Nephron (organoid): ENCODE data around the gene BCL11B.
A peak's percentile ranks its signal among the peaks of the same experiment; 100 is the strongest.

Source experiments
- H3K27ac Mint-ChIP-seq, 3 experiments: 2 replicates each; pipeline ENCODE4 v1.8.0; 2020; ENCODE audit warnings: mixed read lengths in 3 of 3, mild to moderate bottlenecking in 2 of 3, moderate library complexity in 1 of 3
- H3K27me3 Mint-ChIP-seq: 2 replicates; pipeline ENCODE4 v1.8.0; 2021; ENCODE audit warnings: low read depth, mild to moderate bottlenecking, moderate library complexity, mixed read lengths
- H3K36me3 Mint-ChIP-seq: 2 replicates; pipeline ENCODE4 v1.8.0; 2020; ENCODE audit warnings: low read depth, mixed read lengths
- H3K4me1 Mint-ChIP-seq: 2 replicates; pipeline ENCODE4 v1.8.0; 2020; ENCODE audit warnings: mixed read lengths
- H3K4me3 Mint-ChIP-seq, 3 experiments: 2 replicates each; pipeline ENCODE4 v1.8.0; 2020; ENCODE audit warnings: mild to moderate bottlenecking in 3 of 3, mixed read lengths in 3 of 3, moderate library complexity in 2 of 3
- H3K9me3 Mint-ChIP-seq: 2 replicates; pipeline ENCODE4 v1.8.0; 2020; ENCODE audit warnings: mixed read lengths
- CTCF ChIP-seq, 3 experiments: fragments of 200-600 bp; sonication (generic); IDR thresholded peaks; one replicate each; pipeline ENCODE4 v1.5.0; 2021; ENCODE audit warnings: antibody characterized with exemption in 3 of 3; ENCODE audit not compliant: unreplicated experiment in 3 of 3

Gene BCL11B

DNA sequence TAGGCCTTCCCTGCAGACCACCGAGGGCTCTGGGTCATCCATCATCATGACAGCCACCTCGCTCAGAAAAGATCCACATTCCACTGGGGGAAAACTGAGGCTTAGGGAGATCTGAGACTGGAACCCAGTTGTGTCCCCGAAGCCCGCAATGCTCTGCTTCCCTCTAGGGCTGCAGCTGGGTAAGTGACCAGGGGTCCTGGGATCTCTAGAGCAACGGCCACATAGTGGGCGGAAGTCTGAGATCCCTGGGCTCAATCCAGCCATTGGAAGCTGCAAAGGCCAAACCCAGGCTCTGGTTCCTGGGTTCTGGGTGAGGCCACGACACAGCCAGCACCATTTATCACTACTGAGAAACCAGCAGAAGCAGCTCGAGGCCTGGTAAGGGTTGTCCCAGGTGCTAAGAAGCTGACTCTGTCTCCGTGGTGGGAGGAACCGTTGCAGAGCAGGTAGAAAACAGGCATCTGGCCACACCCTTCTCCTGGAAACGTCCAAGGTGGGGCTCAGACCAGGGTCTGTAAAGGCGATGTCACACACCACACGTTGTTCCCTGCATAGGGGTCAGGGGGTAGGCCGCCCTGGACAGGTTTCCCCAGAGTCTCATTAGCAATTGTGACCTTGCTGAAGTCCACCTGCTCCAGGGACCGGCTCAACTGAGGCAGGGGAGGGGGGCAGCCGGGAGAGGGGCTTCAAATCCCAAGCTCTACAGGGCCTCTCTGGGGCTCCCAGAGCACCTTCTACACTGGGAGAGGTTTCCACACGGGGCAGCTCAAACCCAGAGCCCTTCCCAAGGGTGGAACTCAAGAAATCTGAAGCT, 38.6 kb downstream of the BCL11B start:
- peak overlapping the region in 2 of 3 experiments; percentile 39 to 41 for H3K4me3 Mint-ChIP-seq
- H3K9me3 Mint-ChIP-seq, result no peaks in the 10 kb centered on the region
- no peak for TF ChIP-seq CTCF (IDR thresholded peaks at IDR 0.05; ENCODE audit: unreplicated experiment in 3 of 3)
- peak overlapping the region in 1 of 3 experiments; percentile 41 for H3K27ac Mint-ChIP-seq
- peaks cover 49% of the 10 kb centered on the region for H3K27me3 Mint-ChIP-seq
- peaks cover 56% of the 10 kb centered on the region for H3K4me1 Mint-ChIP-seq
- no peaks in the 10 kb centered on the region for H3K36me3 Mint-ChIP-seq

DNA sequence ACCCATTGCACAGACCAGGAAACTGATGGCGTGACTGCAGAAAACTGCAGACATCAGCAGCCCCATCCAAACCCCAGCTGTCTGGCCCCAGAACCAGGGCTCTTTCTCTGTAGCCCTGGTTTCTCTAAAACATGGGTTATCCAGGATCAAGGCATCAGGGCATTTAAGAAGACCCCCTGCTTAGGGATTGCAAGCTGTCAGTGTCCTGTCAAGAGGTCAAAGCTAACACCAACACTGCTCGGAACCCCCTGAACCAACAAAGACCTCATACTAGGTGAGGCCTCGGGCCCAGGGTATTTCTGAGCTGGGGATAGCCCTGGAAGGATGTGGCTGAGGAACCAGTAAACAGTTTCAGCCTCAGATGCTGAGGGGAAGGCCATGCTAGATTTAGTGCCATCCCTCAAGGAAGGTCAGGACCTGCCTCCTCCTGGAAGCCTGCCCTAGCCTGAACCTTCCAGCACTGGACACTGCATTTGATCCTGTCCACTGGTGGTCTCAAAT, 39.2 kb downstream of the BCL11B start:
- peaks cover 49% of the 10 kb centered on the region for H3K27me3 Mint-ChIP-seq
- H3K4me3 Mint-ChIP-seq, result no peak overlapping the region
- no peaks in the 10 kb centered on the region for H3K36me3 Mint-ChIP-seq
- H3K27ac Mint-ChIP-seq, result peak overlapping the region in 1 of 3 experiments; percentile 41
- no peaks in the 10 kb centered on the region for H3K9me3 Mint-ChIP-seq
- peaks cover 58% of the 10 kb centered on the region for H3K4me1 Mint-ChIP-seq
- TF ChIP-seq CTCF (IDR thresholded peaks at IDR 0.05; ENCODE audit: unreplicated experiment in 3 of 3), result no peak

- peaks cover 51% of the 10 kb centered on the region for H3K27me3 Mint-ChIP-seq
- TF ChIP-seq CTCF (IDR thresholded peaks at IDR 0.05; ENCODE audit: unreplicated experiment in 3 of 3), result peak in 1 of 3 experiments; percentile 22
- peak overlapping the region; percentile 66 to 89 (median 72) for H3K27ac Mint-ChIP-seq
- H3K36me3 Mint-ChIP-seq, result no peaks in the 10 kb centered on the region
- H3K9me3 Mint-ChIP-seq, result no peaks in the 10 kb centered on the region
- H3K4me3 Mint-ChIP-seq, result peak overlapping the region; percentile 42 to 71 (median 70)
- H3K4me1 Mint-ChIP-seq, result peaks cover 63% of the 10 kb centered on the region
Measured at GRCh38 chr14:99231850-99232713, 39.9 kb downstream of the BCL11B start.

DNA sequence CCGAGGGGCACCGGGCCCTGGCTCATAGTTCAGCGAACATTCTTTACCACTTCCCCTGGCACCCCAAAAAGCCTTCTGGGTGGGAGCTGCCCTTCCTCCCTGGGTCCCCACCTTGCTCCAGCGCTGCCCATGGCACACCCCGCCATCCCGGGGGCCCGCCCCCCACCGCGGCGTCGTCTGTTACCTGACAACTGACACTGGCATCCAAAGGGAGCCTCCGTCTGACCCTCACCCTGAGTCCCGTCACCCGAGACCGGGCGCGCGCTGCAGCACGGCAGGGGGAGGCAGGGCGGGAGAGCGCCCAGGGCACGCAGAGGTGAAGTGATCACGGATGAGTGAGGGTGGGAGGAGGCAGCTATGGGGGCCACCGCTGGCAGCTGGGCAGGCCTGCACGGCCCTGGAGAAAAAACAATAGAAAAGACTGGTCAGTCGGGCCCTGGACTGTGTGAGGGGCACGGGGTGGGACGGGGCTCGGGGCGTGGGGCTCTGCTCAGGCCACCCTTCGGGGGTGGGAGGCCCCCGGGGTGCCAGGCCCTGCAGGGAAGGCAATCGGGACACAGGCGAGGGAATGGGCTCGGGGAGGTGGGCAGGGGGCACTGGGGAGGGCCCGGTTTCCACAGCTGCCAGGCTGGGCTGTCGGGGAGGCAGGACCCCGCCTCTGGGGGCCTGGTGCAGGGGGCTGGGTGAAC, 40.7 kb downstream of the BCL11B start:
- Mint-ChIP-seq H3K27me3 (peaks cover 48% of the 10 kb centered on the region), H3K27ac (peak overlapping the region; percentile 66 to 89 (median 73)), H3K36me3 (no peaks in the 10 kb centered on the region), H3K4me1 (peaks cover 71% of the 10 kb centered on the region), H3K4me3 (peak overlapping the region in 2 of 3 experiments; percentile 71 to 74), H3K9me3 (no peaks in the 10 kb centered on the region)
- no peak for TF ChIP-seq CTCF (IDR thresholded peaks at IDR 0.05; ENCODE audit: unreplicated experiment in 3 of 3)

- peaks cover 74% of the 10 kb centered on the region for H3K4me1 Mint-ChIP-seq
- no peaks in the 10 kb centered on the region for H3K36me3 Mint-ChIP-seq
- peak overlapping the region; percentile 51 to 73 (median 72) for H3K27ac Mint-ChIP-seq
- H3K4me3 Mint-ChIP-seq, result peak overlapping the region; percentile 63 to 74 (median 71)
- H3K27me3 Mint-ChIP-seq, result peaks cover 42% of the 10 kb centered on the region
- H3K9me3 Mint-ChIP-seq, result no peaks in the 10 kb centered on the region
- TF ChIP-seq CTCF (IDR thresholded peaks at IDR 0.05; ENCODE audit: unreplicated experiment in 3 of 3), result no peak
Measured at GRCh38 chr14:99230208-99231151, 41.5 kb downstream of the BCL11B start.
